Measurements from ENCODE around the gene AFF3. TPM values are rescaled to one million over a fixed set of nuclear protein-coding genes. Genes with fewer than 3 reads are reported as not detected.

Gene AFF3, protein sequence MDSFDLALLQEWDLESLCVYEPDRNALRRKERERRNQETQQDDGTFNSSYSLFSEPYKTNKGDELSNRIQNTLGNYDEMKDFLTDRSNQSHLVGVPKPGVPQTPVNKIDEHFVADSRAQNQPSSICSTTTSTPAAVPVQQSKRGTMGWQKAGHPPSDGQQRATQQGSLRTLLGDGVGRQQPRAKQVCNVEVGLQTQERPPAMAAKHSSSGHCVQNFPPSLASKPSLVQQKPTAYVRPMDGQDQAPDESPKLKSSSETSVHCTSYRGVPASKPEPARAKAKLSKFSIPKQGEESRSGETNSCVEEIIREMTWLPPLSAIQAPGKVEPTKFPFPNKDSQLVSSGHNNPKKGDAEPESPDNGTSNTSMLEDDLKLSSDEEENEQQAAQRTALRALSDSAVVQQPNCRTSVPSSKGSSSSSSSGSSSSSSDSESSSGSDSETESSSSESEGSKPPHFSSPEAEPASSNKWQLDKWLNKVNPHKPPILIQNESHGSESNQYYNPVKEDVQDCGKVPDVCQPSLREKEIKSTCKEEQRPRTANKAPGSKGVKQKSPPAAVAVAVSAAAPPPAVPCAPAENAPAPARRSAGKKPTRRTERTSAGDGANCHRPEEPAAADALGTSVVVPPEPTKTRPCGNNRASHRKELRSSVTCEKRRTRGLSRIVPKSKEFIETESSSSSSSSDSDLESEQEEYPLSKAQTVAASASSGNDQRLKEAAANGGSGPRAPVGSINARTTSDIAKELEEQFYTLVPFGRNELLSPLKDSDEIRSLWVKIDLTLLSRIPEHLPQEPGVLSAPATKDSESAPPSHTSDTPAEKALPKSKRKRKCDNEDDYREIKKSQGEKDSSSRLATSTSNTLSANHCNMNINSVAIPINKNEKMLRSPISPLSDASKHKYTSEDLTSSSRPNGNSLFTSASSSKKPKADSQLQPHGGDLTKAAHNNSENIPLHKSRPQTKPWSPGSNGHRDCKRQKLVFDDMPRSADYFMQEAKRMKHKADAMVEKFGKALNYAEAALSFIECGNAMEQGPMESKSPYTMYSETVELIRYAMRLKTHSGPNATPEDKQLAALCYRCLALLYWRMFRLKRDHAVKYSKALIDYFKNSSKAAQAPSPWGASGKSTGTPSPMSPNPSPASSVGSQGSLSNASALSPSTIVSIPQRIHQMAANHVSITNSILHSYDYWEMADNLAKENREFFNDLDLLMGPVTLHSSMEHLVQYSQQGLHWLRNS (N-terminal part only)
- total RNA-seq, result 6.1 and 7.9 TPM in 2 replicates

DNA sequence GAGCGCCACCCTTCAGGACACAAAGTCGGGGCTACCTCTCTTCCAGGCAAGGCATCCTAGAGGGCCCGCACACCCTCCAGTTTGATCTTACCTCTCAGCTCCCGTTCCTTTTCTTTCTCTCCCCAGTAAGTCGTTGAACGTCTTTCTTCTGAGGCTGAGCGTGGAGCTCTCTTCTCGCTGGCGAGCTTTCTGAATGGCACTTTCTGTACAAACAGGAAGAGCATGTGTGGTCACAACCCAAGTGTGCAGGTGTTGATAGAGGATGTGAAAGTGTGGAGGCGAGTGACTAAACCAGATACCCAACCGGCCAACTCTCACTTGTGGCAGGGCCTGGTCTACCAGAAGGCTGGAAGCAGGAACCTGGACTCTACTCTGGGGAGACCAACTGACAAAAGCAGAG is at the start of gene AFF3:
TSS of gene AFF3 (minus strand) at position 198 of the 400 bp plus-strand sequence. CDS start 38,136 bp downstream, outside the sequence.

Other genes with a start within 250 kb of the AFF3 start
- gene LONRF2, start 179.9 kb upstream of the AFF3 start, total RNA-seq, result 0.39 and 0.86 TPM in 2 replicates

Data from articular chondrocyte of knee joint (primary cell).